HG03354 (cell line): ENCODE measurements around the gene PLIN4.
"Not testable (repeated sequence)": the region's sequence is repeated elsewhere in the genome, so short reads cannot be mapped to it uniquely, and the experiment has no call there.

Experiments
- ATAC-seq: cut with Tn5 transposase; IDR thresholded peaks from one replicate; pipeline ENCODE4 v1.9.1; 2021; ENCODE audit warnings: mild to moderate bottlenecking; ENCODE audit not compliant: unreplicated experiment, poor library complexity, severe bottlenecking

The PLIN4 gene

GRCh38 chr19:4547303-4548237 lies 29.3 kb upstream of the PLIN4 start:
- ATAC-seq: no peak

GRCh38 chr19:4543842-4544647 lies 25.8 kb upstream of the PLIN4 start:
- no peak for ATAC-seq

GRCh38 chr19:4542896-4543841 lies 24.9 kb upstream of the PLIN4 start:
- no peak for ATAC-seq

GRCh38 chr19:4541806-4542145 lies 23.5 kb upstream of the PLIN4 start:
- ATAC-seq: not testable (repeated sequence)

GRCh38 chr19:4541114-4541805 lies 23.0 kb upstream of the PLIN4 start:
- ATAC-seq: no peak

- ATAC-seq: no peak
Observed at GRCh38 chr19:4539693-4540581, 21.7 kb upstream of the PLIN4 start, which contains the start of gene LRG1. TSS of gene LRG1 (minus strand) at chr19:4540036. CDS start at chr19:4540013, 23 bp downstream.

GRCh38 chr19:4539169-4539692 lies 20.9 kb upstream of the PLIN4 start:
- no peak for ATAC-seq

- no peak for ATAC-seq
Observed at GRCh38 chr19:4538601-4538954, 20.3 kb upstream of the PLIN4 start.

- ATAC-seq: no peak
Observed at GRCh38 chr19:4537953-4538600, 19.8 kb upstream of the PLIN4 start.

GRCh38 chr19:4536798-4537197 lies 18.5 kb upstream of the PLIN4 start:
- ATAC-seq: no peak

- ATAC-seq: no peak
Observed at GRCh38 chr19:4534836-4535658, 16.8 kb upstream of the PLIN4 start, which contains the start of gene PLIN5. TSS of gene PLIN5 (minus strand) at chr19:4535224. CDS start at chr19:4534074, 1,150 bp downstream.

- no peak for ATAC-seq
Observed at GRCh38 chr19:4533835-4534424, 15.6 kb upstream of the PLIN4 start.

- ATAC-seq: no peak
Observed at GRCh38 chr19:4533334-4533733, 15.0 kb upstream of the PLIN4 start.

- no peak for ATAC-seq
Observed at GRCh38 chr19:4531562-4532165, 13.4 kb upstream of the PLIN4 start.

GRCh38 chr19:4529924-4530522 lies 11.7 kb upstream of the PLIN4 start:
- ATAC-seq: no peak
